CD4-positive, CD25-positive, alpha-beta regulatory T cell (primary cell): ENCODE data around the gene ATP8B1. TPM values are rescaled to one million over a fixed set of nuclear protein-coding genes. Genes with fewer than 3 reads are reported as not detected.

Experiments
- ATAC-seq, 2 donors: fragments of 150-1000 bp; cut with Tn5 transposase; one replicate each; pipeline ENCODE4 v1.10.0; 2021; ENCODE audit warnings: low read depth in 2 of 2, moderate number of reproducible peaks in 2 of 2, moderate library complexity in 1 of 2
- DNase-seq, 3 donors: peaks; one replicate each; pipeline versions ENCODE4 v3.0.0 to v3.0.0-alpha.2; 2012 to 2022; ENCODE audit warnings: mixed read lengths in 1 of 3
- H3K27ac ChIP-seq: one replicate; pipeline ENCODE4 v1.7.0; 2013; ENCODE audit warnings: mild to moderate bottlenecking, low read length; ENCODE audit not compliant: insufficient read depth, poor library complexity, severe bottlenecking
- H3K27me3 ChIP-seq: one replicate; pipeline ENCODE4 v1.7.0; 2013; ENCODE audit warnings: low read length; ENCODE audit not compliant: control insufficient read depth, insufficient read depth
- H3K36me3 ChIP-seq: one replicate; pipeline ENCODE4 v1.7.0; 2013; ENCODE audit warnings: mild to moderate bottlenecking, low read length, moderate library complexity; ENCODE audit not compliant: control insufficient read depth, insufficient read depth
- H3K4me1 ChIP-seq: 2 replicates; pipeline ENCODE4 v1.7.0; 2013; ENCODE audit warnings: mild to moderate bottlenecking, low read length; ENCODE audit not compliant: insufficient read depth, control insufficient read depth, poor library complexity, severe bottlenecking
- H3K4me3 ChIP-seq: one replicate; pipeline ENCODE4 v1.7.0; 2013; ENCODE audit warnings: low read depth, mild to moderate bottlenecking, low read length, moderate library complexity
- H3K9me3 ChIP-seq, 2 experiments: 1 replicate in 1 of 2; 2 replicates in 1 of 2; pipeline ENCODE4 v1.7.0; 2013; ENCODE audit warnings: low read length in 2 of 2, mild to moderate bottlenecking in 1 of 2, moderate library complexity in 1 of 2; ENCODE audit not compliant: control insufficient read depth in 2 of 2
- H3K27ac Mint-ChIP-seq, 3 donors: one replicate each; pipeline ENCODE4 v1.8.0; 2020 to 2022; ENCODE audit warnings: mild to moderate bottlenecking in 3 of 3, mixed read lengths in 3 of 3, moderate library complexity in 2 of 3
- H3K27me3 Mint-ChIP-seq: one replicate; pipeline ENCODE4 v1.8.0; 2022; ENCODE audit warnings: mild to moderate bottlenecking, mixed read lengths
- H3K36me3 Mint-ChIP-seq: one replicate; pipeline ENCODE4 v1.8.0; 2020; ENCODE audit warnings: mixed read lengths
- H3K4me1 Mint-ChIP-seq, 4 donors: one replicate each; pipeline ENCODE4 v1.8.0; 2020 to 2022; ENCODE audit warnings: mixed read lengths in 4 of 4, mild to moderate bottlenecking in 1 of 4
- H3K4me3 Mint-ChIP-seq, 4 donors: one replicate each; pipeline ENCODE4 v1.8.0; 2020 to 2022; ENCODE audit warnings: mild to moderate bottlenecking in 4 of 4, mixed read lengths in 4 of 4, moderate library complexity in 3 of 4
- H3K9me3 Mint-ChIP-seq, 7 donors: one replicate each; pipeline ENCODE4 v1.8.0; 2020 to 2022; ENCODE audit warnings: mixed read lengths in 7 of 7, mild to moderate bottlenecking in 3 of 7, moderate library complexity in 2 of 7
- polyA plus RNA-seq, 4 donors: library from polyadenylated mRNA; unstranded; fragments of 300-500 nt; fragmentation: Illumina TruSeq; gene quantifications; one replicate each; pipeline ENCODE4 v1.2.3, GENCODE V29; 2021
- total RNA-seq: library from RNA; stranded (reverse); gene quantifications from one replicate; pipeline ENCODE4 v1.2.3, GENCODE V29; 2022

Gene ATP8B1
- total and polyA plus RNA-seq, 5 donors from 2014 or later, result 0.20 TPM; not detected in 4

DNA sequence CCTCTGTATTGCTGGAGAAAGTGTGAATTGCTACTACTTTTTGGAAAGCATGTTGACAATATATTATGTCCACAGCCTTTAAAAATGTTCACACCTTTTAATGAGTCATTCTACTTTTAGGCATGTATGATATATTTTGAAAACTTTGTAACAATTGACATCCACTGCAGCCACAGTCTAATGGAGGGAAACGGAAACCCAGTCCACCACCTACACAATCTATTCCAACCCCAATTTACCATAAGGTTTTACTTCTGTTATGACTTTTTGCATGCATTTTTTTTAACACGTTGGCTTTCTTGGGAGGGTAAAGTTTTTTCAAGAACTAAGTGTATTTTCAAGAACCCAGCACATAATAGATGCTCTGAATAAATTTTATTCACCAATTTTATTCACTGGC, 38.5 kb upstream of the ATP8B1 start:
- no peak overlapping the region for H3K27ac ChIP-seq
- Mint-ChIP-seq H3K36me3 (peaks cover 4% of the 10 kb centered on the region), H3K27ac (no peak overlapping the region), H3K4me3 (no peak overlapping the region), H3K27me3 (no peaks in the 10 kb centered on the region), H3K4me1 (peaks cover 0 to 9% (median 3%) of the 10 kb centered on the region in 4 donors), H3K9me3 (peaks cover 0 to under 1% (median 0%) of the 10 kb centered on the region in 7 donors)
- DNase-seq, result peak in 1 of 3 donors; percentile 11
- H3K4me1 ChIP-seq, result no peaks in the 10 kb centered on the region
- peaks cover 2% of the 10 kb centered on the region for H3K27me3 ChIP-seq
- H3K36me3 ChIP-seq, result no peaks in the 10 kb centered on the region
- H3K9me3 ChIP-seq, result no peaks in the 10 kb centered on the region
- no peak for ATAC-seq
- H3K4me3 ChIP-seq, result no peak overlapping the region

- Mint-ChIP-seq H3K27me3 (no peaks in the 10 kb centered on the region), H3K4me1 (peaks cover 0 to 10% (median 4%) of the 10 kb centered on the region in 4 donors), H3K27ac (no peak overlapping the region), H3K36me3 (peaks cover 6% of the 10 kb centered on the region), H3K4me3 (no peak overlapping the region), H3K9me3 (peaks cover 0 to 4% (median 0%) of the 10 kb centered on the region in 7 donors)
- DNase-seq, result no peak
- no peak for ATAC-seq
- Histone ChIP-seq H3K4me1 (no peaks in the 10 kb centered on the region), H3K27me3 (peaks cover 2% of the 10 kb centered on the region), H3K27ac (no peak overlapping the region), H3K9me3 (no peaks in the 10 kb centered on the region), H3K36me3 (no peaks in the 10 kb centered on the region), H3K4me3 (no peak overlapping the region)
Measured at GRCh38 chr18:57839942-57840381, 36.8 kb upstream of the ATP8B1 start.

- Histone ChIP-seq H3K27me3 (peaks cover 2% of the 10 kb centered on the region), H3K27ac (no peak overlapping the region), H3K36me3 (no peaks in the 10 kb centered on the region), H3K4me3 (no peak overlapping the region), H3K4me1 (no peaks in the 10 kb centered on the region), H3K9me3 (no peaks in the 10 kb centered on the region)
- H3K27ac Mint-ChIP-seq, result peak overlapping the region in 1 of 3 donors; percentile 23
- no peaks in the 10 kb centered on the region for H3K27me3 Mint-ChIP-seq
- H3K4me1 Mint-ChIP-seq, result peaks cover 0 to 18% (median 10%) of the 10 kb centered on the region in 4 donors
- H3K36me3 Mint-ChIP-seq, result peaks cover 6% of the 10 kb centered on the region
- H3K4me3 Mint-ChIP-seq, result peak overlapping the region in 1 of 4 donors; percentile 26
- DNase-seq, result peak in 1 of 3 donors; percentile 32
- peaks cover 0 to 5% (median 0%) of the 10 kb centered on the region in 7 donors for H3K9me3 Mint-ChIP-seq
- ATAC-seq, result peak; percentile 48 to 54
Measured at GRCh38 chr18:57837917-57838548, 34.9 kb upstream of the ATP8B1 start.

GRCh38 chr18:57836557-57836956, 33.4 kb upstream of the ATP8B1 start:
- Mint-ChIP-seq H3K27me3 (peaks cover 3% of the 10 kb centered on the region), H3K4me3 (peak overlapping the region in 1 of 4 donors; percentile 10), H3K27ac (no peak overlapping the region), H3K9me3 (peaks cover 0 to 9% (median 2%) of the 10 kb centered on the region in 7 donors), H3K4me1 (peaks cover 0 to 25% (median 12%) of the 10 kb centered on the region in 4 donors), H3K36me3 (peaks cover 6% of the 10 kb centered on the region)
- Histone ChIP-seq H3K27ac (no peak overlapping the region), H3K9me3 (peaks cover 0 to 3% of the 10 kb centered on the region in 2 experiments), H3K4me1 (no peaks in the 10 kb centered on the region), H3K36me3 (no peaks in the 10 kb centered on the region), H3K4me3 (no peak overlapping the region), H3K27me3 (no peaks in the 10 kb centered on the region)
- DNase-seq, result no peak
- ATAC-seq, result no peak

DNA sequence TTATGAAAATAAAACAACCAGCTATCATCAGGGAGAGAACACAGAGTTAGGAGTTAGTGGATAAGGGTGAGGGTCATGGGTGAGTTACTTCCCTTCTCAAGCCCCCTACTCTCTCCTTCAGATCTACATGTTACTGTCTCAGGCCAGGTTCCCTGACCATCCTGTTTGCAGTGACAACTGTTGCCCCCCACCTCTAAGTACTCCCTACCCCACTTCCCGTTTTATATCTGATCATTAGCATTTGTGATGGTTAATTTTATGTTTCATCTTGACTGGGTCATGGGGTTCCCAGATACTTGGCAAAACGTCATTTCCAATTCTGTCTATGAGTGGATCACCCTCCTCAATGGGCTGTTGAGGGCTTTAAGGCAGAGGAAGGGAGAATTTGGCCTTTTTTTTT, 32.8 kb upstream of the ATP8B1 start:
- Mint-ChIP-seq H3K36me3 (peaks cover 6% of the 10 kb centered on the region), H3K27me3 (peaks cover 5% of the 10 kb centered on the region), H3K27ac (no peak overlapping the region), H3K4me3 (no peak overlapping the region), H3K9me3 (peaks cover 0 to 9% (median 2%) of the 10 kb centered on the region in 7 donors), H3K4me1 (peaks cover 0 to 27% (median 12%) of the 10 kb centered on the region in 4 donors)
- DNase-seq, result no peak
- peaks cover 0 to 3% of the 10 kb centered on the region in 2 experiments for H3K9me3 ChIP-seq
- H3K27me3 ChIP-seq, result no peaks in the 10 kb centered on the region
- H3K4me3 ChIP-seq, result no peak overlapping the region
- no peak for ATAC-seq
- no peaks in the 10 kb centered on the region for H3K4me1 ChIP-seq
- H3K36me3 ChIP-seq, result no peaks in the 10 kb centered on the region
- H3K27ac ChIP-seq, result no peak overlapping the region

- H3K9me3 Mint-ChIP-seq, result peaks cover 0 to 9% (median 2%) of the 10 kb centered on the region in 7 donors
- Histone ChIP-seq H3K4me3 (no peak overlapping the region), H3K36me3 (no peaks in the 10 kb centered on the region), H3K27ac (no peak overlapping the region), H3K27me3 (no peaks in the 10 kb centered on the region), H3K4me1 (no peaks in the 10 kb centered on the region), H3K9me3 (peaks cover 0 to 3% of the 10 kb centered on the region in 2 experiments)
- H3K4me1 Mint-ChIP-seq, result peaks cover 0 to 27% (median 12%) of the 10 kb centered on the region in 4 donors
- H3K4me3 Mint-ChIP-seq, result no peak overlapping the region
- H3K27me3 Mint-ChIP-seq, result peaks cover 5% of the 10 kb centered on the region
- no peak overlapping the region for H3K27ac Mint-ChIP-seq
- H3K36me3 Mint-ChIP-seq, result peaks cover 6% of the 10 kb centered on the region
- DNase-seq, result no peak
- no peak for ATAC-seq
Measured at GRCh38 chr18:57834616-57835015, 31.5 kb upstream of the ATP8B1 start.

DNA sequence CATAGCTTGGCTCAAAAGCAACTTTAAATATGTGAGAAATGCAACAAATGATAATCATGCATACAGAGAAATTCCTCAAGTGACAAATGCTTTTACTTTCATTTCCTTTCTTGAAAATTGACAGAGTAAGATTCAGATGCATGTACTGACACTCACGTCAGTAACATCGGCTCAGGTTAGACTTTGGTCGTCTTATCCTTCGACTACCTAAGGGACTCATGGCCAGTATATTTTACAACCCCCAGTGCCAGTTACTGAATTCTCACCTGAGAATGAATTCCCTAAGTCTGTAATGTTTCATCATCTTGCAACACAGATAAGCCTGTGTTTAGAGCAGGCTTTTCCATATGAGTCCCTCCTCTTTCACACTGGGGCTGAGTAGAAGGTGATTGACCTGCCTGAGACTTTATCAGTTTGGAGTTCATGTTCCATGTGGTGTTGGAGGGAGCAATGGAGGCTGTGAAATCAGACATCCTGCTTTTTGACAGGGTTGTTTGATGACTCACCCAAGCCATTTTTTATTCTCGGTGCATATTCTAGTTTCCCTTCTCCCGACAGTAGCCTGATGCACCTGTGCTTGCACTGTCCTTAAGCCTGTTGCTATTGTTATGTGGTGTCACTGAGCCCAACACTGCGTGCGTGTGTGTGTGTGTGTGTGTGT, 30.5 kb upstream of the ATP8B1 start:
- H3K9me3 ChIP-seq, result peaks cover 0 to 3% of the 10 kb centered on the region in 2 experiments
- H3K4me1 ChIP-seq, result no peaks in the 10 kb centered on the region
- DNase-seq (peak in 1 of 3 donors; percentile 29), ATAC-seq (peak; percentile 43 to 46)
- no peak overlapping the region for H3K27ac ChIP-seq
- H3K4me3 Mint-ChIP-seq, result peak overlapping the region in 3 of 4 donors; percentile 24 to 70 (median 49)
- H3K27me3 Mint-ChIP-seq, result peaks cover 10% of the 10 kb centered on the region
- peaks cover 0 to 9% (median 2%) of the 10 kb centered on the region in 7 donors for H3K9me3 Mint-ChIP-seq
- no peaks in the 10 kb centered on the region for H3K27me3 ChIP-seq
- peak overlapping the region; percentile 76 for H3K4me3 ChIP-seq
- H3K36me3 Mint-ChIP-seq, result peaks cover 6% of the 10 kb centered on the region
- peak overlapping the region; percentile 8 to 91 (median 27) for H3K27ac Mint-ChIP-seq
- H3K4me1 Mint-ChIP-seq, result peaks cover 0 to 27% (median 12%) of the 10 kb centered on the region in 4 donors
- H3K36me3 ChIP-seq, result no peaks in the 10 kb centered on the region
